NCI-H526 treated with DMSO at 0.1 percent for 48 hours (cell line): ENCODE measurements around the gene EMSY.
A peak's percentile ranks its signal among the peaks of the same experiment; 100 is the strongest.
"Not testable (repeated sequence)": the region's sequence is repeated elsewhere in the genome, so short reads cannot be mapped to it uniquely, and the experiment has no call there.

Experiments
- DNase-seq: peaks from one replicate; lab custom pipeline; 2025; lab: John Stamatoyannopoulos, UW

Gene EMSY, protein sequence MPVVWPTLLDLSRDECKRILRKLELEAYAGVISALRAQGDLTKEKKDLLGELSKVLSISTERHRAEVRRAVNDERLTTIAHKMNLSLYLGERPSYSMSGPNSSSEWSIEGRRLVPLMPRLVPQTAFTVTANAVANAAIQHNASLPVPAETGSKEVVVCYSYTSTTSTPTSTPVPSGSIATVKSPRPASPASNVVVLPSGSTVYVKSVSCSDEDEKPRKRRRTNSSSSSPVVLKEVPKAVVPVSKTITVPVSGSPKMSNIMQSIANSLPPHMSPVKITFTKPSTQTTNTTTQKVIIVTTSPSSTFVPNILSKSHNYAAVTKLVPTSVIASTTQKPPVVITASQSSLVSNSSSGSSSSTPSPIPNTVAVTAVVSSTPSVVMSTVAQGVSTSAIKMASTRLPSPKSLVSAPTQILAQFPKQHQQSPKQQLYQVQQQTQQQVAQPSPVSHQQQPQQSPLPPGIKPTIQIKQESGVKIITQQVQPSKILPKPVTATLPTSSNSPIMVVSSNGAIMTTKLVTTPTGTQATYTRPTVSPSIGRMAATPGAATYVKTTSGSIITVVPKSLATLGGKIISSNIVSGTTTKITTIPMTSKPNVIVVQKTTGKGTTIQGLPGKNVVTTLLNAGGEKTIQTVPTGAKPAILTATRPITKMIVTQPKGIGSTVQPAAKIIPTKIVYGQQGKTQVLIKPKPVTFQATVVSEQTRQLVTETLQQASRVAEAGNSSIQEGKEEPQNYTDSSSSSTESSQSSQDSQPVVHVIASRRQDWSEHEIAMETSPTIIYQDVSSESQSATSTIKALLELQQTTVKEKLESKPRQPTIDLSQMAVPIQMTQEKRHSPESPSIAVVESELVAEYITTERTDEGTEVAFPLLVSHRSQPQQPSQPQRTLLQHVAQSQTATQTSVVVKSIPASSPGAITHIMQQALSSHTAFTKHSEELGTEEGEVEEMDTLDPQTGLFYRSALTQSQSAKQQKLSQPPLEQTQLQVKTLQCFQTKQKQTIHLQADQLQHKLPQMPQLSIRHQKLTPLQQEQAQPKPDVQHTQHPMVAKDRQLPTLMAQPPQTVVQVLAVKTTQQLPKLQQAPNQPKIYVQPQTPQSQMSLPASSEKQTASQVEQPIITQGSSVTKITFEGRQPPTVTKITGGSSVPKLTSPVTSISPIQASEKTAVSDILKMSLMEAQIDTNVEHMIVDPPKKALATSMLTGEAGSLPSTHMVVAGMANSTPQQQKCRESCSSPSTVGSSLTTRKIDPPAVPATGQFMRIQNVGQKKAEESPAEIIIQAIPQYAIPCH (N-terminal part only)

DNA sequence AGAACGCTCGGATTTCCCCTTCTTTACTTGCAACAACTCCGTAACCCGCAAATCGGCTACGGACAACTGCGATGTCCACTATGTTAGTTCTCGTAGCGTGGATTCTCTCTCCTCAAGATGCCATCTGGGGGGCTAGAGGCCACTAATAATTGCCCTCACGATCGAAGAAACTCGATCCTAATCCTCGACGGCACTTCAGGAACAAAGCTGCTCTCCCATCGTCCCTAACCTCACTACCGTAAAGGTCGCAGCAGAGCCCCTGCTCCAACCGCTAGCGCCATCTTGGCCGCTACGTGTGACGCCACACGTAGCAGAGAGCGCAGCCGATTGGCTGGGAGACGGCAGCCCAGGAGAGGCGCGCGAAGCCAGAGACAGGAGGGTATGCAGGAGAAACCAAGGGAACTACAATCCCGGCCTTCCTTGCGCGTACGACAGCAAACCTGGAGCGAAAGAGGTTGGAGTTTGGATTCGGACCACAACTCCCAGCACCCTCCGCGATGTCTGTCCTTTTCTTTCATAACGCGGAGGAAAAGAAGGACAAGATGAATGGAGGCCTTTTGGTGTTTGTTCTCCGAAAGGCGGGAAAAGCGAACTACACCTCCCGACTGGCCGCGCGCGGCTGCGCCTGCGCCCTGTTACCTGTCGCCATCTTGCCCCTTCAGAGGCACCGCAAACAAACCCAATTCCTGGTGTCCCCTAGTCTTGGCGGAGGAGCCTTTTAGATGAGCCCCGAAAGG, at the start of gene EMSY:
EMSY (plus strand) TSS at position 635 of the 737 bp plus-strand sequence. CDS start 1,921 bp downstream, outside the sequence.
- DNase-seq, result peak; percentile 99

DNA sequence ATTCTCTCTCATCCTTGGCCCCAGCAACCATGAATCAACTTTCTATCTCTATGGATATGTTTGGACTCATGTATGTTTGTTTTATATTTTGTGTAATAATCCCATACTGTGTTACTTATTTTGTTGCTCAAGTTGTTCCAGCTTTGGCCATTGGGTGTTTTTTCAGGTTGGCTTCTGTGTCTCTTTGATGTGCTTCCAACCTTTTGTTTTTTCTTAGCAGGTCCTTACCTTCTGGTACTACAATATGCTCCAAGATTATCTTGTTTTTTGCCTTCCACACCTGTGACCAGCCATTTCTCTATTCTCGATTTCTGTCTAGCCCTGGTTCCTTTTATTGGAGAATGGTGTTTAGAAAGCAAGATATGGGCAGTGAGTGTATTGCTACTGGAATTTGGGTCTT, 49.5 kb upstream of the EMSY start:
- no peak for DNase-seq

DNA sequence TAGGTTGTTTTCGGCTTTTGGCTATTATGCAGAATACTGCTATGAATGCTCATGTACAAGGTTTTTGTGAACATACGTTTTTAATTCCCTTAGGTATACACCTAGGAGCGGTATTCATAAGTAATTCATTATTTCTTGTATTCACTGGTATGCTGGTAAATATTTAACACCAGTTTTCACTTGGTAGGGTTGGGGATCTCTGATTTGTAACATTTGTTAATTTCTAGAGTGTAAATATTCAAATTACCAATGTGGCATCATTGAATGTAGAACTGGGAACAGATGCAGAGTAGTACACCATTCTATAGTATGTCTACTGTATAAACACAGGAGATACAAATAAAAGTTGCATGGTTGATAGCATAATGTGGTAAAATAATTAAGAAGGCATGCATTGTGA, 47.4 kb upstream of the EMSY start:
- no peak for DNase-seq

DNA sequence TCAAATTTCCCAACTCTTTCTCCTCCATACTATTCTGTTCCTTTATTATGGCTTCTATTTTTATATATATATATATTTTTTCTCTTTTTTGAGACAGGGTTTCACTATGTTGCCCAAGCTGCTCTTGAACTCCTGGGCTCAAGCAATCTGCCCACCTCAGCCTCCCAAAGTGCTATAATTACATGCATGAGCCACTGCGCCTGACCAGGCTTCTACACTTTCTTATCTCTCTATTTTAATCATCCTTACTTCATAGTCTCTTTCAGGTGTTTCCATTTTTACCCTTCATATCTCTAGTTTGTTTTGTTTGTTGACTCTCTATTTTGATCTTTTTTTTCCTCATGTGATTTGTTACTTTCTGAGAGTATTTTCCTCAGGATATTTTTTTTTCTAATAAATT, 43.9 kb upstream of the EMSY start:
- no peak for DNase-seq

DNA sequence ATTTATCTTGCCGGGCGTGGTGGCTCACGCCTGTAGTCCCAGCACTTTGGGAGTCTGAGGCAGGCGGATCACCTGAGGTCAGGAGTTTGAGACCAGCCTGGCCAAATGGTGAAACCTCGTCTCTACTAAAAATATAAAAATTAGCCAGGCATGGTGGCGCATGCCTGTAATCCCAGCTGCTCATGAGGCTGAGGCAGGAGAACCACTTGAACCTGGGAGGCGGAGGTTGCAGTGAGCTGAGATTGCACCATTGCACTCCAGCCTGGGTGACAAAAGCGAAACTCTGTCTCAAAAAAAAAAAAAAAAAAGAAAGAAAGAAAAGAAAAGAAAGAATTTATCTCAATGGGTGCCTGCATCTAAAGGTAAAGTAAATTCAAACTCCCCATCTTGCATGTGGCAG, 43.3 kb upstream of the EMSY start:
- not testable (repeated sequence) for DNase-seq

DNA sequence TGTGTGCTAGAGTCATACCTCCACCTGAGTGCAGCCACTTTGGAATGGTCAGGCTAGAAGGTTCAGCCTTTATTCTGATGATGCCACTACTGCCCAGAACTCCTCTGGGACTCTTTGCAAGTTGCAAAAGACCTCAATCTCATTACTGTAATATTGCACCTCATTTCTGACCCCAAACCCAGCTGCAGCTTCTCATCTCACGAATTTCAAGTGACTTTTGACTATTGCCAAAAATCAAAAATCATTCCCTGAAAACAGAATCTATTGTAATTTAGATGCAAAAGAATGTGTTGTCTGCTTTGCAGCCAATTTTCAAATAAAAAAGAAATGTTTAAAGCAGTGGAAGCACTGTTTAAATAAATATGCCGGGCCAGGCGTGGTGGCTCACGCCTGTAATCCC, 38.5 kb upstream of the EMSY start:
- DNase-seq, result no peak

DNA sequence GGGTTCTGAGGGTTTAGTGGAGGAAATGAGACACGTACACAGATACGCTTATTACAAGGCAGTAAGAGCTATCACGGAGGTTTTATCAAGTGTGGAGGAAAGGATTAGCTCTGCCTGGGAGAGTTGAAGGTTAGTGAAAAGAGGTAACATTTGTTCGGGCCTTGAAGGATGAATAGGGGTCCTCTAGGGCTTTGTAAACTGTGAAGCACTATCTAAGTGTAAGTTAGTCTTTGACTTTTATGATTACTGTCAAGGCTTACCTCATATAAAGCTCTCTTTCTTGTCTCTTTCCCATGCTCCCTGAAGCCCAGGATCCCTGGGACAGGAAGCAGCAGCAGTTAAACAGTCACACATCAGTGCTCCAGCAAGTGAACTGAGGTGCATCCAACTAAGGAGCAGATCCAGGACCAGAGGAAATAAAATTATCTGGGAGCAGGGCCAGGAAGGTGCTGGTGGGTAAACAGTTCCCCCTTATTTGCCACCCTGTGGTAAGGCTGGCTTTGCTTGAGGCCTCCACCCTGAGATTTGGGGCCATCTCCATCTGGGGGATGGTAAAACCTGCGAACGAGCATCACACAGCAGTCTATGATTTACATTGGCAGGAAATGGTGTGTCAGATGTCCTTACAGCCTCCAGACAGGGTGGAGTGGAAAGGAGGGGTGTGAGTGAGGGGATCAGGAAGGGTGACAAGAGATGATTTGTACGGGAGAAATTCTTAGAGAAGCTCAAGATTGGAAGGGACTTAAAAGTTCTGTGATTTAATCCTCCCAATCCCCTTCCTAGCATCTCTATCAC, 36.5 kb upstream of the EMSY start:
- DNase-seq, result peak; percentile 65

DNA sequence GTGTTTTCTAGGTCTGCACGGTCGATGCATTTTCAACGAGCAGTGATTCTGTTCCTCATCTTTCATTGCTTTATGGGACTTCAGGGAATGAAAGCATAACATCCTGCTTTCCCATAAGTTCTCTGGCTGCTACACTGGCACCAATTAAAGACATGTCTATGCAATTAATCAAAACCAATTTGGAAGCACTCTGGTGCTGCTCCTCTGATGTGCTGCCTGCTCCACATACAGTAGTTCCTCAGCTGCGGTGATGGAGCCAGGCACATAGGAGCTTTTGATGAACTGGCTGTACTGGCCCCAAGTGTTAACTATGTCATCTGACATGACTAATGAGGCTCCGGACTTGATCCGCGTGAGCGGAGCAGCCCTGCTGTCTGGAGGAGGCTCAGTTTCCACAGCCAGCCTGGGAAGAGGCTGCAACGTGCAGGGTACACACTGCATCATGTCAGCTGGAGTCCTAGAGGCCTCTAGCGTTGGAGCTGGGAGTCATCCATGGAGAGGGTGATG, 33.9 kb upstream of the EMSY start:
- no peak for DNase-seq

DNA sequence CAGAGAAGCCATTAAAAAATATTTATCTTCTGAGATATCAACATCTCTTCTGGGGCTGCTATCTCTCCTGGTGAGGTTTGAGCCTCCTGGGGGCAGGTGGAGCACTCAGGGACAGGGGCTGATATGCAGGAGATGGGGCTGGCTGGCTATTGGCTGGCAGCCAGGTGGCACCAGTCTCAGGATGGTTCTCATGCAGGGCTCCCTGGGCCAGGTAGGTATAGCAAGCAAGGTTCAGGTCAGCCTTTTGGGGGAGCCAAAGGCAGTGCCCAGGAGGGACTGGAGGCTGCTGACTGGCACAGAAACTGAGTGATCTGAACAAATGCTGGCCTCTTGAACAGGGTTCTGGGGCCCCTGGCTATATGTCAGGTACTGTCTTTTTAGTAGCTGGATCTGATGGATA, 29.7 kb upstream of the EMSY start:
- no peak for DNase-seq

DNA sequence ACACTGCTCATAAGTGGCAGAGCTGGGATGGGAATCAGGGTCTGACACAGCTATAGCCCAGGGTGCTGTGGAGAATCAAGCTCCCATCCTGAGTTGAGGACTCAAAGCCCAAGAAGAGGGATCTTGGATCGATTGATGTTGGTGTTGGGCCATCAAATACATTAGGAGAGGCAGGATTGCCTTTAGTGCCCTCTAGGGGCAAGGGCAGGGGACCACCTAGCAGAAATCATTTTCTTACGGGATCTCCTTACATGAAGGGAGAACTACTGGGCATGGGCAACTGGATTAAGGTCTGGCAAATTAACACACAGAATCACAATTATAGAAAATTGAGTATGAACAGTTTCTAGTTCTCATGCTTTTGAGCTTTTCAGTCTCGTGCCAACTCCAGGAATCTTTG, 24.9 kb upstream of the EMSY start:
- no peak for DNase-seq

DNA sequence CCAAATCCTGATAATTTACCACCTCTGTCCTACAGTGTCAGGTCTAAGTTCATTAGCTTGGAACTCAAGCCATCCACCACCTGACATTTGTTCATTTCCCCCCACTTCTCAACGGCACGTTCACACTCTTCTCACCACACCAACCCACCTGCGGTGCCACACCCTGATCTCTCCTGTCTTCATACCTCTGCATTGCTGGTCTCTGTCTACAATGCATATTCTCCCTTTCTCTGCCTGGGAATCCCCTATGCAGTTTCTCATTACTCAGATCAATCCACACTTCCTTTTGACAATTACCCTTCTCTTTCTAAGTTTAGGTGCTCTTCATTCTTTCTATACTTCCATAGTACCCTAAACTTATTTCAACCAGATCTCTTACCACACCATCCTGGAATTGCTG, 20.4 kb upstream of the EMSY start:
- DNase-seq, result no peak

DNA sequence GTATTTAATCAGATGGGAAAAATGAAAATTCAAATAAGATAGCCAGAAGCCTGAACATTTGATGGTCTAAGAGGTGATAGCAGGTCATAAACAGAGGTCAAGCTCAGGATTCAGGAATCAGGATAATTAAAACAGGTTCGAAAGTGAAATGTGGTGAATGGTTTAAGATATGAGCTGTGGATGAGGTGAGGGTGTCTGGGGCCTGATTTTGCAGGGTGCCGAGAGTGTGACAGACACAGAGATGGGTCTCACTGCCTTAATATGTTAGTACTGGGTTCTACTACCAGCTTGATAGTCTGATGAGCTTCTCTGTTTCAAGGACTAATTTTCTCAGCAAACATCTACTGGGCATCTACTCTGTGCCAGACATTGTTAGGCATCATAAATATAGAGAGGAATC, 19.9 kb upstream of the EMSY start:
- DNase-seq, result no peak

DNA sequence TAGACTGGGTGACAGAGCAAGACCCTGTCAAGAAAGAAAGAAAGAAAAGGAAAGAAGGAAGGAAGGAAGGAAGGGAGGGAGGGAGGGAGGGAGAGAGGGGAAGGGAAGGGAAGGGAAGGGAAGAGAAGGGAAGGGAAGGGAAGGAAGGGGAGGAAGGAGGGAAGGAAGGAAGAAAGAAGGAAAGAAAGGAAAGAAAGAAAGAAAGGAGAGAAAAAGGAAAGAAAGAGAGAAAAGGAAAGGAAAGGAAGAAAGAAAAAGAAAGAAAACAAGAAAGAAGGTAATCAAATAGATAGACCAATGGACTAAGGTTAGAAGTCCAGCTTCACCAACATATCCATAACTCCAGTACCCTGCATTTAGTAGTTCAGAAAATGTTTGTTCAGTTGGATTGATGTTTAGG, 18.2 kb upstream of the EMSY start:
- no peak for DNase-seq

DNA sequence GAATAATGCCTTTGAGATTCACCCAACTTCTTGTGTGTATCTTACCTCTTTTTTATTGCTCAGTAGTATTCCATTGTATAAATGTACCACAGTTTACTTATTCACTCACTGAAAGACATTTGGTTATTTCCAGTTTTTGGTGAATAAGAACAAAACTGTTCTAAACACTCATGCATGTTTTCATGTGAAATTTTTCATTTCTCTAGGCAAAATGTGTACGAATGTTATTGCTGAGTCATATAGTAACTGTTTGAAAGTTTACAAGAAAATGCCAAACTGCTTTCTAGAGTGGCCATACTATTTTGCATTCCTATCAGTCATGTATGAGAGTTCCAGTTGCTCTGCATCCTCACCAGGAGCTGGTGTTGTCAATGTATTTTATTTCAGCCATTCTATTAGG, 8.8 kb upstream of the EMSY start:
- DNase-seq, result no peak

DNA sequence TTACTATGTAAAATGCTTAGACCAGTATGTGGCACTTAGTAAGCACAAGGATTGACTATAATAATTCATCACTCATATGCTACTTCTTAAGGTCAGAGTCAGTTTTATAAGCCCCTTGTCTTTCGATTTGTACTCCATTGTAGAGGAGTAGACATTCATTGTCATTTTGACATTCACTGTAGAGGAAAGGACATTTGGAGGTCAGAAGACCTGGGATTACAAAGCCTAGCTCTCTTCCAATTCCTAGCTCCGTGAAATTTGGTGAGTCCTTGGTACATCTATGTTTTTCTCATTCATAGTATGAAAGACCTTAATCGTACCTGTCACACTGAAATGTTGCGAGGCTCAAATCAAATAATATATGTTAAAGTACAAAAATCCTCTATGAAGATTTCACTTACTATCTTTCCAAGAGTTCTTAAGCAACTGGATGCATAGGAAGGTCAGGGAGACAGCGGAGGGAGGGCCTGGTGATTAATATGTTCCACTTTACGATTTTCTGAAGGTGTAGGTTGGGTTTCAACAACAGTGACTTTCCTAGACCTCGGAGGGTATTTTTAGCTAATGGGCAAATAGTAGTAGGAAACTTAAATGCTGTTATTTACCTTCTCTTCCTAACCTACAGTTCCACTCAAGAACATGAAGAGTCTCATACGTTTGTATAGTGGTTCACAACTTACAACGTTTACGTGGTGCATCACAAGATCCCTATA, 1.4 kb upstream of the EMSY start:
- no peak for DNase-seq

DNA sequence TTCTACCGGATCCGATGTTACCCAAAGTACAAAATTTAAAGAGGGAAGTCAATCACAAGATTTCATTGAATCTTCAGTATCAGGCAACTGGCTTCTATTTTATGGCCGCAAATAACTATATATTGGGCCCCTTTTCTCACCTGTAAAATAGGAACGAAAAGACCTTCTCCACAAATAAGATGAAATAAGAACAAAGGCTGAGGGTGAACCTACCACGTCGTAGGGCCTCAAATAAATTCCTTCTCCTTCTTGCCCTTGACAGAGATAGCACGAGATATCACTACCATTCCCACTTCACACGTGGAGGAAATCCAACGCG, 794 bp upstream of the EMSY start:
- DNase-seq, result no peak

DNA sequence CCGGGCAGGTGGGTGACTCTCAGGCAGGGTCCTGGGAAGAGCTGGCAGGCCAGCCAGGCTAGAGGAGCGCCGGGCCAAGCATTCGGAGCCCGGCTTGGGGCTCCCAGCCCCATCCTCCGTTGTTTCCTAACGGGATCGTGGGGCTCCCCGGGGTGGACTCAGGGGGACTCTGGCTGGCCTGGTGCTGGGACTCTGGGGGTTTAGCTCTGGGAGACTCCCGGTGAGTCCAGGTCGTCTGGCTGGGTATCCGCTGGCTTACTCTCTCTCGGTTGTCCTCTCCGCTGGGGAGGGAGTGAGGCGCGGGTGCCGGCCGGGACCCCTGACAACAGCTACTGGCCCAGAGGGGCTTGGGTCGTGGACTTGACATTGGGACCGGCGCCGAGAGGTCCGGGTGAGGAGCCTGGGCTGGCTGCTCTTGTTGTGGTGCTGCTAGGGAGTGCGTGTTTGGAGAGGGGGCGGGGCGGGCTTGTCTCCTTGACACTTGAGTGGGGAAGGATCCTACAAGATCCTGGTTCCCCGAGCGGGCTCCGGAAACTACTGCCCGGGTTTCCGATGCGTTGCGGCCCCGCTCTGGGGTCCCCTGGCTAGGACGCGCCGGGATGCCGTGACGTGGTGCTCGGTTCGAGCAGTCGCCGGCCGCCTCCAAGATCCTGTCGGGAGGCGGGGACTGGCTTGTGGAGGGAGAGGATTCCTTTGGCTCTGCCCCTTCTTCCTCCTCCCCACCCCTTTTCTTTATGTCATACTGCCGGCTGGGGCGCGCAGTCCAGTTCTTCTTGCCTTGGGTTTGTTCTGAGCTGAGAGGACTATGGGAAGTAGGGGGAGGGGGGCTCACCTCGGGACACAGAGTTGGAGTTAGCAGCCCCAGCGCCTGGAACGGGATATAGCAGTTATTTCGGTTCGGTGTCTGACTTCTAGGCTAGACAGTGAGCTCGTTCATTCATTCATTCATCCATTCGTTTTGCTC, 585 bp downstream of the EMSY start:
- peak; percentile 76 for DNase-seq

DNA sequence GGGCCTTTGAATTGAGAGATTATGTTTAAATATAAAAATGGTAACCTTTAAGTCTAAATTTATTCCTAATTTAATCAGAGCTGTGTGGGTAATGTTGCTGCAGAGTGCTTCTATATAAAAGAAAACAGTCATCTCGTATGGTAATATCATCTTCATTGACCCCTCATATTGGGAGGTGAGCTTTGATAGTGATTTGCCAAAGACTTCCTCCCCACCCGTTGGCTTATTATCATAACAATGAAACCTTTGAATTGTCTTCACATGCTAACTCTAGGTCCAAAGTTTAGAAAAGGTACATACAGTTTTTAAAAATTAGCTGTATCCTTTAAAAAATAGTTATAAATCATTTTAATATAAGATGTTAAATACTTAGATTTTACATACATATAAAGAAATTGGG, 3.7 kb downstream of the EMSY start:
- no peak for DNase-seq

DNA sequence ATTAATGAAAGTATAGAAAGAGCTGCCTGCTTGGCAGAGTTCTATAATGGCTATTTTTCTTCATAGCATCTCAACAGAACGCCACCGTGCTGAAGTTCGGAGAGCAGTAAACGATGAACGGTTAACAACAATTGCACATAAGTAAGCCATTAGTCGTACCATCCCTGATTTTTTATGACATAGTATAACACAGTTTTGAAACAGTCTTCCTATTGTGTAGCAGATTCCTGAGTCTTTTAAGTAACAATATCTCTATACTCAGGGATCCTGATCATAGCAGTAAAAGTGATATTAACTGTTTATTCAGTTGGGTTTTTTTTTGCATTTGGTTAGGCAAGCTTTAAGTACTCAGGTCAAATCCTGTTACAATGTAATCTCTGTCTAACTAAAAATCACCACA, 8.4 kb downstream of the EMSY start:
- no peak for DNase-seq
